GM18517 (cell line): Measurements from ENCODE around the gene RXRA.

ENCODE experiments used
- ATAC-seq: cut with Tn5 transposase; IDR thresholded peaks from one replicate; pipeline ENCODE4 v1.9.1; 2021; ENCODE audit warnings: mild to moderate bottlenecking, moderate library complexity; ENCODE audit not compliant: unreplicated experiment

RXRA gene

DNA sequence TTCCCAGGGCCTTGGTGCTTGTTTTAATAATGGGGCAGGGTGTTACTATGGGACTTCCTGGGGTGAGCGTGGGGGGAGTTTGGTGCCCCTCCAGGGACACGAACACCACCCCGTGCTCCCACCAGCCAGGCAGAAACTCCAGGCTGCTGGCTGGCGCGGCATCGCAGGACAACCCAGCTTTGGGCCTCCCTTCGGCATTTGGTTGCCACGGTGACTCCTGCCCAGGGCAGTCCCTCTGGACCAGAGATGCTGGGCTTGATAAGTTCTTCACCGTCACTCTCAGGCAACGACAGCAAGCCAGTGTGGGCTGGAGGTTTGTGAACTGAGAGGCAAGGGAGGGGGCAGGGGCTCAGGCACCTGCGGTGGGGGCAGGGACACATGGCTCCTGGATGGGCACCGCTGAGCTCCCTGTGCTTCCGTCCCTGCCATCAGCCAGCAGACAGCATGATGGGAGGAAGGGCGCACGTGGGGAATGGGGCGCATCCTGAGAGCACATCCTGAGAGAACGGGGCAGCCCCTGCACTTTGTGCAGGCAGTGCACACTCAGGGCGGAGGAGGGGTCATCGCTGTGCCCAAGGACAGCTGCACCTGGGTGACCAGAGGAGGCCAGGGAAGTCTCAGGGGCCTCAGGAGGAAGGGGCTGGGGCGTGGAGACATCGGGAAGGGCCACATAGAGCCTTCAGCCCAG, 116.4 kb downstream of the RXRA start:
- ATAC-seq: no peak

DNA sequence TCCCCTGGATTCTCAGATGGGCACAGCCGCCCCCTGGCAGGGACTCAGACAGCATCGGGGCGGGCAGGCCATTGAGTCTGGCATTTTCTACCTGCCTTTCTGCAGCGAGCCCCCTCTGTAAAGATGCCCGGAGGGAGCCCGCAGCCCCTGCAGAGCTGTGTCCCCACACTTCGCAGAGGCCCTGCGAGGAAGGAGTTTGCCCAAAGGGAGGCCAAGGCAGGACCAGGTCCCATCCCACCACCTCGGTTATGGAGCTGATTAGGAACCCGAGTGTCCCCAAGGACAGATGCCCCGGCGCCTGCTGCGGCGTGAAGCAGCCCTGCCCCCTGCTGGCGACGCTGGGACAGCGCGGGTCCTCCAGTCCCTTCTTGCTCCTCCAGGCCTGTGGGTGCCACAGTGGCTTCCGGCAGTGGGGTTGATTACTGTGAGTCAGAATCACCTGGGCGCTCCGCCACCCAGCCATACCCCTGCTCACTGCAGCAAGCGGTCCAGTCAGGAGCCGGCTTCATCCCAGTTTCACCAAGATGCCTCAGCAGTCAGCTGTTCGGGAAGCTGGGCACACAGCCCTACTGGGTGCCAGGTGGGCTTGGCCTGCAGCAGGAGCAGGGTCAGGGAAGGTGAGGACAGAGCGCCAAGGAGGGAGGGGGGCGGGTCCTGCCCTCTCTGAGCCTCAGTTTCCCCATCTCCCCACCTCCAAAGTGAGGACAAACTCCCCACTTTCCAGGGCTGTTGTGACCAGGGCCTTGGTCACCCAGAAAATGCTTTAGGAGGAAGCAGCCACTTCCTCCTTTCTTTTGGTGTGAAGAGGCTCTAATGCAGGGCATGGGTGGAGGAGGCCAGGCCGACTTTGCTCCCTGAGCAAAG, 117.2 kb downstream of the RXRA start:
- ATAC-seq: peak; percentile 57

- no peak for ATAC-seq
These were observed 117.7 kb downstream of the RXRA start for GRCh38 chr9:134444038-134444315.

- no peak for ATAC-seq
These were observed 118.7 kb downstream of the RXRA start for GRCh38 chr9:134445000-134445399.

DNA sequence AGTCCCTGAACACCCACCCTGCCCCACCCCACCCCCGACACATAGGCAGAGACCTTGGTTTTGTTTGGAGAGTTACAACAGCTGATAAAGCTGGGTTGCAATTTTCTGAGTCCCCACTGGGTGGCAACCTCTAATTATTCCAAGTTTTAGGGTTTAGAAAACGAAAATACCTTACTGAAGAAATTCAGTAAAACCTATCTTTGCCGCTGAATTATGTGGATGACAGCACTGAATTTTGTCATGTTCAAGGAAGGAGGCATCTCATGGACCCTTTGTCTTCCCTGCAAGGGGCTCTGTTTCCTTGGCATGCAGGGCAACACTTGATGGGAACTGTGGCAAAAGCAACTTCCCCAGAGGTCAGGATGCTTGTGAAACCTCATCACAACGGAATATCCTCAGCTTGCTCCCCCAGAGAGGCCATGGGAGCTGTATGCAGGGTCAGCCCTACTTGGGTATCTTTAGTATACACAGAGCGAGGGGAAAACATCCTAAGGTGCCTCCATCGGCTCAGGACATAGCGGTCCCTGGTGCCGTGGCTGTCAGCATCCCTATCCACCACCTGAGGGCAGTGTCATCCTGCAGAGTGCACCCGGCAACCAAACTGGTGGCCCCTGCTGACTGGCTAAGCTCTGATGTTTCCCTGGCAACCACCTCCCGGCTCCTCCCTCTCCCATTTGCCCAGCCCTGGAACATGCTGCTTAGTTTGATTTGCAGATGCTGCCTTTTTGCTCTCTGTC, 123.1 kb downstream of the RXRA start:
- peak; percentile 75 for ATAC-seq

DNA sequence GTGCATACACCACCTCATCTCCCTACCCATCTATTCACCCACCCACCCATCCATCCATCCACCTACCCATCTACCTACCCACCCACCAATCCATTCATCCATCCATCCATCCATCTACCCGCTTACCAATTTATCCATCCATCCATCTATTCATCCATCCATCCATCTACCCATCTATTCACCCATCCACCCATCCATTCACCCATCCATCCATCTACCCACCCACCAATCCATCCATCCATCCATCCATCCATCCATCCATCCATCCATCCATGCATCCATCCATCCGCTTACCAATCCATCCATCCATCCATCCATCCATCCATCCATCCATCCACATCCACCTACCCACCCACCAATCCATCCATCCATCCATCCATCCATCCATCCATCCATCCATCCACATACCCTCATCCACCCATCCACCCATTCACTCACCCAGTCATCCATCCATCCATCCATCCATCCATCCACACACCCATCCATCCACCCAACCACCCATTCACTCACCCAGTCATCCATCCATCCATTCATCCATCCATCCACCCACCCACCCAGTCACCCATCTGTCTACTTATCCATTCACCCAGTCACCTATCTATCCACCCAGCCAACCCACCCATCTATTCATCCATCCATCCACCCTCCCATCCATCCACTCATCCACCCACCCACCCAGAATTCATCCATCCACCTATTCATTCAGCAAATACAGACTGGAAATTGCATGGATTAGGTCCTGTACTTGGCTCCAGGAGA, 125.6 kb downstream of the RXRA start:
- no peak for ATAC-seq

GRCh38 chr9:134452728-134453127, 126.5 kb downstream of the RXRA start:
- no peak for ATAC-seq

GRCh38 chr9:134453776-134454475, 127.7 kb downstream of the RXRA start:
- no peak for ATAC-seq

- ATAC-seq: no peak
These were observed 128.2 kb downstream of the RXRA start for GRCh38 chr9:134454476-134454857.

DNA sequence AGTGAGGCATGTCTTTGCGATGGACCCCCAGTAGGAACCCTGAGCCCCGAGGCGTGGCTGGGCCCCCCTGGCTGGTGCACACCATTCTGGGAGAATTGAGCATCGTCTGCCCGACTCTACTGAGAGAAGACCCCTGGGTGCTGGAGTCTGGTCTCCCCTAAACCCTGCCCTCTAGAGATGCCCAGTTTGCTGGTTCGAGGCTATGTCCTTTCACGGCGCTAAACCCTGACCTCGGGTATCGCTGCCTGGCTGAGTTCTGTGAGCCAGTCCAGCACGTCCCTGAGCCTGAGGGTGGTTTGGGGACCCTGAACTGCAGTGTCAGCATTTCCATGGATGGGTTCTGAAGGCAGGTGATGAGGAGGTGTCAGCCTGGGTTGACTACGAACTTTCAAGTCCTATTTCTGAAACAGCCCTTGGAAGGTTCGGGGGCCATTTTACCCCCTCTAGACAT, 128.8 kb downstream of the RXRA start:
- no peak for ATAC-seq

DNA sequence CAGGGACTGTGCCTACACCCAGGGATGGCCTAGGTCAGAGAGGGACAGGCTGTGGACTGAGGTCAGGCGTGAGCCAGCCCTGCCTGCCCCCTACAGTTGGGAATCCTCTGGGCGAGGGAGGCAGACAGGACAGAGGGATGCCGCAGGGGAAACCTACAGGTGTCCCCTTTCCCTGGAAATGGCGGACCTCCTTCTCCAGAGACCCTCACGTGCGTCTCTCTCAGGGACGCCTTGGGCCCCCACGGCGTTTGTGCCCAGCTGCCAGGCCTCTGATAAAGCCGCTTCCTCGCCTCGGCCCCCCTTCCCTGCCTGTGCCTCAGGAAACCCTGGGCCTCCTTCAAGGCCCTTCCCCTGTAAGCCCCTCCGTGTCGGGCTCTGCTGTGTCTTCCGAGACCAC, 129.3 kb downstream of the RXRA start:
- ATAC-seq: no peak

- no peak for ATAC-seq
These were observed 129.9 kb downstream of the RXRA start for GRCh38 chr9:134455934-134456755.

DNA sequence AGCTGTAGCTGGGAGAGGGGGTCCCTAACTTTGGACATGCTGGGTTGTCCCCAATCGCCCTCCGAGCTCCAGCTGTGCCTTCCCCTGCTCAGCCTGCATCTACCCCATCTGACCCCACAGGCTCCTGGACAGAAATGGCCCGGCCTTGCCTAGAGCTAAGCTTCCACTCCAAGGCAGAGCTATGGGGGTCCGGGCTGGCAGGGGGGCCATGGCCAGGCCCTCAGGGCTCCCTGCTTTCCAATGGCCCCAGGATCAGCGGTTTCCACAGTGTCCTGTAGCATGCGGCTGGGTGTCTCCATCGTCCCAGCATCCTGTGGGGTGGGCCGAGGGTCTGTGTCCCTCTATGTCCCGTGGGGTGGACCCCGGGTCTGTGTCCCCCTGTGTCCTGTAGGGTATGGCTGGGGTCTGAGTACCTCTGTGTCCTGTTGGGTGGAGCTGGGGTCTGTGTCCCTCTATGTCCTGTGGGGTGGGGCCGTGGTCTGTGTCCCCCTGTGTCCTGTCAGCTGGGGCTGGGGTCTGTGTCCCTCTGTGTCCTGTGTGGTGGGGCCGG, 130.6 kb downstream of the RXRA start:
- ATAC-seq: no peak

DNA sequence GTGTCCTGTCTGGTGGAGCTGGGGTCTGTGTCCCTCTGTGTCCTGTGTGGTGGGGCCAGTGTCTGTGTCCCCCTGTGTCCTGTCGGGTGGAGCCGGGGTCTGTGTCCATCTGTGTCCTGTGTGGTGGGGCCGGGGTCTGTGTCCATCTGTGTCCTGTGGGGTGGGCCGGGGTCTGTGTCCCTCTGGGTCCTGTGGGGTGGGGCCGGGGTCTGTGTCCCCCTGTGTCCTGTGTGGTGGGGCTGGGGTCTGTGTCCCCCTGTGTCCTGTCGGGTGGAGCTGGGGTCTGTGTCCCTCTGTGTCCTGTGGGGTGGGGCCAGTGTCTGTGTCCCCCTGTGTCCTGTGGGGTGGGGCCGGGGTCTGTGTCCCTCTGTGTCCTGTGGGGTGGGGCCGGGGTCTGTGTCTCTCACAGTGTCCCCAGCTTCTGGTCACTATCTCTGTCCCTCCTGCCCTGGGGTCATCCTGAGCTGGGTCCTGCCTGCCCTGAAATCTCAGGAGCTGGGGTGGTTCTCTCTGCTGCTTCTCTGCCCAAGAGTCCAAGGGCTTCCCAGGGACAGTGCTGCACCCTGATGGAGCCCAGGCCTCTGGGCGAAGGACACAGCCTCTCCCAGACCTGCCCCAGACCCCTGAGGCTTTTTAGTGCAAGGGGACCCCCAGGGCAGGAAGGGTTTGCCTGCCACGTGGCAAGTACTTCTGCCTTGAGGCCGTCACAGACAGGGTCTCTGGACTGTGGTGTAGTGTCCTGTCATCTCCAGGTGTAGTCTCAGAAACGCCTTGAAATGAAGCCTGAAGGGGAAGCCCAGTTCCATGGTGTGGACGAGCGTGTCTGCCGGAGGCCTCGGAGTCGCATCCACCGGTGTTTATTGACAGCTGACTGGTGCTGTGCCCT, 131.3 kb downstream of the RXRA start:
- ATAC-seq: no peak

DNA sequence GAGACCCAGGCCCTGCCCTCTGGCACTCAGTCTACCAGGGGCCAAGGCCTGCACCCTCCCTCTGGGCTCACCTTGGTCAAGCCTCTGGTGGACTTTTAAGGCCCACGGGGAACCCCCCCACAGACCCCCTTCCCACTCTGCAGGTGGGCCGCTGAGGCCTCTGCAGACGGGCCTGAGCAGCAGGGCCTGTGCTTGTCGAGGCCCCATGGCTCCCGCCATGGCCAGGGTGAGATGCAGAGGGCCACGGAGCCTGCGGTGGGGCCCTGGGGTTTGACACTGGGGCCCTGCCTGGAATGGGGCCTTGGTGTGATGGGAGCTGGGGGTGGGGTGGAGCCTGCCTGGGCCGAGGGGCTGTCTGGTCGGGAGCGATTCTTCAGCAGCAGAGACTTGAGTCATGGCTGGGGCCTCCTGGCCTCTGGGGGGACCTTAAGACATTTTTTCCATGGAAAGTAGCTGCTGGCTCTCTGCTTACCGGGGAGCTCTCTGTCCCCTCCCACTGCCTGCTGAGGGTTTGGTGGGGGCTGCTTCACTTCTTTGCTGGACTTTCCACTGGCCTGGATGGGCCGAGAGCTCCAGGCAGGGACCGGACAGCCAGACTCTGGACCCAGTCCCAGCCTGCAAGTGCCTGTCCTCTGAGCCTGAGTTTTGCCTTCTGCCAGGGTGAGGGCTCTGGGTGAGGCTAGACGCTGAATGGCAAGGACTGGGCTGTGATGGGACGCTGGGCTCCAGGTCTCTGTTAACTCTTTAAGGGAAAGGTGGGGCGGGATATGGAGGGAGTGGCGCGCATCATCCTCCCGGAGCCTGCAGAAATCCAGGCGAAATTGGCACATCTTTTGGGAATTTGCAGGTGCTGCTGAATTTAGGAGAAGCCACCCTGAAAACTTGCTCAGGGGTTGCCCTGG, 132.2 kb downstream of the RXRA start:
- no peak for ATAC-seq

- ATAC-seq: no peak
These were observed 132.9 kb downstream of the RXRA start for GRCh38 chr9:134459164-134459563.

GRCh38 chr9:134459573-134459972, 133.3 kb downstream of the RXRA start:
- ATAC-seq: no peak
